HG03378 (cell line): ENCODE measurements around the gene TTC33.

Source experiments
- ATAC-seq: cut with Tn5 transposase; IDR thresholded peaks from one replicate; pipeline ENCODE4 v1.9.1; 2021; ENCODE audit warnings: mild to moderate bottlenecking, moderate library complexity; ENCODE audit not compliant: unreplicated experiment

TTC33 gene

DNA sequence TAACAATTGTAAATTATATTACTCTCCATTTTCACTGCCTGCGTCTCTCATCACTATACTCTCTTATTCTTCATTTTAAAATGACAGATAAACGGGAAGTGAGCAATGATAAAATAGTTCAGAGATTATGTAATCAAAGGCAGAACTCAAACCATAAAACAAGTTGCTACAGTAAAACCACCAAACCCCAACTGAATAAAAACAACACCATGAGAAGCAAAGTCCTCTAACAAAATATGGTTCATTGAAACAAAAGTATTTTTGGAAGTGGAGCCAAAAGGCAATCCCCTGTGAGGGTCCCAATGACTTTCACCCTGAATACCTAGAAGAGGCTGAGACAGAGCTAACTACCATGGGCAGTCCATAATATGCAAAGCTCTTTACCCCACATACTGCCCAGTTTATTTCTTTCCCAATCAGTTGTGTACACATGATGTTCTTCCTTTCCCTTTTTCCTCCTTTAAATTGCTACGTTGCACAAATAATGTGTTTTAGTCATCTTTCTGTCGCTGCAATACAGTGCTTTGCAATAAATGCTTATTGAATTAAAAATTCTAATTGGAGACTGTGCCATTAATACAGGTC is 140.1 kb downstream of the TTC33 start:
- ATAC-seq = no peak

DNA sequence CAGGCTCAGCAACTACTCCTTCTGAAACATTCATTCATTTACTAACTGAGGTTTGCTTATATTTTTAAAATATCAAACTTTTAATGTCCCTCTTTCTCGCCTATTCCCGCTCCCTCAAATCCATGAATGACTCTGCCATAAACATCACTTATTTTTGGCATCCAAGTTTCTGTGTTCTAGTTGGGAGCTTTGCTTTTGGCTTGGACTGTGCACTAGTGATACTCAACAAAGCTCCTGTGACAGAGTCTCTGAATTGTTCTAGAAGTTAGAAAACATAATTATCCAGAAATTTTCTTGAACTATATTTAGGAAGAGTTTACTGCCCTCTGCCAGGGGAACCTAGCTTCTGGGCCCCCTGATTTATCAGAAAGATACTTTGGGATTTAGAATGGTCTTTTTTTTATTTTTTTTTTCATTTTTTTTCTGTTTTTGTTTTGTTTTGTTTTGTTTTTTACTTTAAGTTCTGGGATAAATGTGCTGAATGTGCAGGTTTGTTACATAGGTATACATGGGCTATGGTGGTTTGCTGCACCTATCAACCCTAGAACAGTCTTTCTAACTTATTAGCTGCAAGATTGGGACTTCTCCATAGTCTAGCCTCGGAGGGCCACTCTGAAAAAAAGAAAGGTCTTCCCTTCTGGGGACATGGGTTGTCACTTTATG is 140.7 kb downstream of the TTC33 start:
- no peak for ATAC-seq

DNA sequence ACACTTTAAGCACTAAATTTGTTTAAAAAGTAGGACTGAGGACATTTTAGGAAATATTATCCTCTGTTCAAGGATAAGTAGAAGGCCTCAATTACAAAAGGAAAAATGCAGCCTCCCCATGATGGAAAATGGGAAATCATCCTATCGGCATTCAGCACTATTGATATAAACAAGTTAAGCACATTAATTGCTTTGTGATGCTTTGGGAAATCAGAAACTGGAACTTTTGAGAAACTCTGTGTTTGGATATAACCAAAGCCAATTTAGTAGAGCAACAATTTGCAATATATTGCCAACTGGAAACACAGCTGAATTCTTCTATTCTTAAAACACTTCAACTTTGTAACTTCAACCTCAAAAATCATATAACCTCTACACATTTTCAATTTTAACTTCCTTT is 141.3 kb downstream of the TTC33 start:
- no peak for ATAC-seq

DNA sequence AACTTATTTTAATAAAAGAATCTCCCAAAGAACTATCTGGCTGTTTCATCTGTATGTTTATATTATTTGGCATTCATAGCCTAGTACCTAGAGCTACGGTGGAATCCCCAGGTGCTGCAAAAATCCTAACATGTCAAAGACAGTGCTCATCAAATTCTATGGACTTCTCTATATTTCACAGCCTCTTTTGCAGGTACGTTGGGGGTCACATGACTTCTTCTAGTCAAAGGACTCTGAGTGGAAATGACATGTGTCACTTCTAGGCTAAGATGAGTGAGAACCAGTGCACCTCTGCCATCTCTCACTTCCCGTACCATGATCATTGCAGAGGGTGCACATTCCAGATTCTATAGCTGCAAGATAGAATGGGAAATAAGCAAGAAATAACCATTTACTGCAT is 148.6 kb downstream of the TTC33 start:
- no peak for ATAC-seq

GRCh38 chr5:40606077-40606765 is 149.5 kb downstream of the TTC33 start:
- no peak for ATAC-seq

GRCh38 chr5:40605295-40605958 is 150.3 kb downstream of the TTC33 start:
- ATAC-seq = peak; percentile 49

DNA sequence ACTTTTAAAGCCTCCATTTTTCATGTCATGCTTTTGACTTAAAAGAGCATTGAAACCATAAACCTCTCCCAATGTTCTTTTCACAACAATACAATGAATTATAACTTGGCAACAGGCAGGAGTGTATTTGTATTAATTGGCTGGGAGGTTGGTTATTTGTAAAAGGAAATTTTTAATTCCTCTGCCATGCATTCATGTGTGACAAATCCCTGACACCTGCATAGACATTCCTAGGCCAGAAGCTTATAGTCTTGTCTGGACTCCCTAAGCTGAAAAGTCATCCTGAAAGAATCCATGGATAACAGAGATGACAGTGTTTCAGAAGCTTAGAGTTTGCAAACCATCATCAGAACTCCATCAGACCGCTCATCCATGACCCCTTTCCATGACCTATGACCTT is 152.4 kb downstream of the TTC33 start:
- no peak for ATAC-seq

GRCh38 chr5:40601198-40601868 is 154.4 kb downstream of the TTC33 start:
- ATAC-seq = no peak

DNA sequence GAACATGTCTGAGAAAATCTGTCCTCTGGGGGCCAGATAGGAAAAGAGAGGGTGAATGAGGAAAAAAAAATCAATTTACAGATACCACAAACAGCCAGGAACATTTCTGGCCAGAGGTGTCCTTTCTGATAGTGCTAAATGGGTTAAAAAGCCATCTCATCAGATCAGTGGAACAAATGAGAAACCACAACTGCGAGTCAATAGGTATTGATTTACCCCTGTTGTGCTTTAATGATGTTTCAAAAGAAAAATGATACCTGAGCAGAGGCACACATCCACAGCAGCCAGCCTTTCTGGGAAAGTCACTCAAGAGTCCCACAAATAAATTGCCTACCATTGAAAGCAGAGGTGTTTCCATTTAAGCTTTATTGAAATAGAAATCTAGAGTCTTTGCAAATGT is 155.4 kb downstream of the TTC33 start:
- ATAC-seq = no peak

DNA sequence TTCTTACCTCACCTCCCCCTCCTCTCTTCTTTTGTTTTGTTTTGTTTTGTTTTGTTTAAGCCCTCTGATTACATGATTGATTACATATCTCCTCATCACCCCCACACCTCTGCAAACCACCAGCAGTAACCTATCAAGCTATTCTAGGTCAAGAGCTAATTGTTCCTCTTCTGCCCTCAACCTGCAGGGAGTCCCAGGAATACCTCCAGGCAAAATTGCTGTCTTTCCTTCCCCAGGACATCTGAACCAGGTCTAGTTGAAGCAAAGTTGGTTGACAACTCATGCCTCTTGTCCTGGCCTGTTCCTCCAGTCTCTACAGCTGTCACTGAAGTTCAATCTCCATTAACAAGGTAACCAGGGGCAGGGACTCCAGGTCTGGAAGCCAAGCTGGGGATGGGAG is 156.1 kb downstream of the TTC33 start:
- ATAC-seq = no peak

GRCh38 chr5:40594811-40595210 is 160.9 kb downstream of the TTC33 start:
- ATAC-seq = no peak

GRCh38 chr5:40591727-40592396 is 163.9 kb downstream of the TTC33 start:
- ATAC-seq = peak; percentile 95

GRCh38 chr5:40587376-40587775 is 168.4 kb downstream of the TTC33 start:
- ATAC-seq = no peak

- no peak for ATAC-seq
Observed at GRCh38 chr5:40585537-40586267, 170.1 kb downstream of the TTC33 start.

GRCh38 chr5:40584054-40584453 is 171.7 kb downstream of the TTC33 start:
- ATAC-seq = no peak

DNA sequence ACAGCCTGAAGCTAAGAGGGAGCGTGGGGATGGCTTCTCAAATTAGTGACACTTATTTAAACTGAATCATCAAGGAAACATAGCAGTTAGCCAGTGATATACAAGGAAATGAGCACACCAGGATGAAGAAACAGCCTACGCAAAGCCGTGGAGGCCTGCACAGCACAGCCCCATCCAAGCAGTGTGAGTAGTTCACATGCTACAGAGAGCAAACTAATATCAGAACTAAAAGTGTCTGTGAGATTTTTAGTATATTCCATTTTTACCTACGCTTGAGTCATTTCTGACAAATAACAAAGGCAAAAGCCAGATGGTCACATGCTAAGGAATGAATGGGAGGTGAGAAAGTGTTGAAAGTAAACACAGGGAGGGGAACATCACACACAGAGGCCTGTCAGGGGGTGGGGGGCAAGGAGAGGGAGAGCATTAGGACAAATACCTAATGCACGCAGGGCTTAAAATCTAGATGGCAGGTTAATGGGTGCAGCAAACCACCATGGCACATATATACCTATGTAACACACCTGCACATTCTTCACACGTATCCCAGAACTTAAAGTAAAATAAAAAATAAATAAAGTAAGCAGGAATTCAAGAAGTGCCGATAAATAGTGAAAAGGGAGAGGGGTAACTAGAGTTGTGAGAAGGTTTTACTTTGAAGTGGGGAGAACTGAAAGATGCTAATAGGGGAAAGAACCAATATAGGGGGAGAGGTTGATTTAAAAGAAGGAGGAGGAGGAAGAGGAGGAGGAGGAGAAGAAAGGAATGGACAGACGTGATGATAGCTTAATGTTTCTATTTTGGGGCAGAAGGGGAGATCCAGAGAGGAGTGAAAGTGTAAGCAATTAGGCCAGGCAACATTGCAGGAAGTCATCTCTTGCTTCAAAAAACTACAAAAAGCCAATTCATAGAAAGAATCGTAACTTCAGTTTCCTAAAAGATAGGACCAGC is 177.0 kb downstream of the TTC33 start:
- ATAC-seq = peak; percentile 98

- no peak for ATAC-seq
Observed at GRCh38 chr5:40577718-40578117, 178.0 kb downstream of the TTC33 start.

GRCh38 chr5:40575921-40576320 is 179.8 kb downstream of the TTC33 start:
- no peak for ATAC-seq

DNA sequence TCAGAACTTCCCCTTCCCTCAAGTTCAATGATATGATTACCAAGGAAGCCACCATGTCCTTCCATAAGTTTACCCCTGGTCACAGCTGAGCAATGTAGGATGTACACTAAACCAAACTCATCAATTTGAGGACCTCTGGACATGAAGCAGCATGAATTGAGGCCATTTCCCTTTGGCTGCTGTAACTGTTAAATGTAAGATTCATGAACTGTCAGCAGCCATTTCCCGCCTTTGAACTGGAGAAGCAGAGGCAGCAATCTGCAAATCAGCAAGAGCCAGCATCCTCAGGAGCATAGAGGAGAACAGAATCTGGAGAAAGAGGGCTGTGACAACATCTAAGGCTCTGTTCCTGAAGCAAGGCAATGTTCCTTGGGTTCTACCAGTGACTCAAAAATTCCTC is 180.3 kb downstream of the TTC33 start:
- ATAC-seq = no peak
